Erythroblast (primary cell): ENCODE data around the gene HGF.

Experiments
- GATA1 ChIP-seq: IDR thresholded peaks from 2 replicates; pipeline ENCODE4 v1.6.1; 2011; ENCODE audit warnings: low read depth, mild to moderate bottlenecking, control low read depth, low read length, moderate library complexity
- POLR2A ChIP-seq: IDR thresholded peaks from 2 replicates; pipeline ENCODE4 v1.6.1; 2011; ENCODE audit warnings: mild to moderate bottlenecking, low read length

DNA sequence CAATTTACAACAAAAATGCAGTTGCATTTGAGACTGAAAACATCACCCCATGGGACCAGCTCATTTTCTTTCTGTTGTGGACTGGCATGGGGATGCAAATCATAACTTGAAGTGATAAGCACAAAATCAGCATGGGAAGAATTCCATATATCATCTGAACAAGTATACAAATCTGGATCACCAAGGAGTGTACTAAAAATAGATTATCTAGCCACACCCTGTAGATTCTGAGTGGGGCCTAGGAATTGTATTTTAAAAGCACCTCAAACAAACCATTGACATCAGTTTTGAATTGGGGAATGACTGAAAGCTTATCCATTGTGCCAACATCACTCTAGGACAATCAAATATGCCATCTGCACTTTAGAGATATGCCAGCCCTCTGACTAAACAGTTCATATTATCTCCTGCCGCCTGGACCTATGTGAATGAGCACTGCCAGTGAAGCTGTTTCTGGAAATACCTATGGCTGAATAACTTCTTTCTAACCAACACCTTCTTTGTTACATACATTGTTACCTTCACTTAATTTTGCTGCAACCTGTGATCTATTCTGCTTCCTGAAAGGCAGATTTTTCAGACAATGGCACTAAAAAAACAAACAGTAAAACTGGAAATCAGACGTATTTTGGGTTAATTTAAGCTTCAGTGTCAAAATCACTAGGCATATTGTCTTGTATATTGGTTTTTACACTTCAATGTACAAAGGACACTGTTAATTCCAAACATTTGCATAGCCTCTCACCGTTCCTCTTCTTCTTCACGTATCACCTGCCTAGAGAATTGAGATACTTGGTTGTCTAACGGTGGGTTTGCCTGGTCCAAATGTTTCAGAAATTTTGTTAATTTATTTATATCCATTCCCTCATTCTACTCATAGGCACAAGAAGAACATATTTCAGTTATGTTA is 42.4 kb upstream of the HGF start:
- TF ChIP-seq POLR2A (no peak), GATA1 (no peak)
